Right atrium auricular region (tissue), 2 donors: Measurements from ENCODE around the gene C1orf198. TPM values are rescaled to one million over a fixed set of nuclear protein-coding genes. Genes with fewer than 3 reads are reported as not detected.

Source experiments
- DNase-seq: peaks from one replicate; pipeline ENCODE4 v3.0.0-alpha.2; 2019; ENCODE audit warnings: low spot score
- H3K27ac ChIP-seq, 2 donors: fragments of 200-600 bp; sonication (generic); 1 replicate in 1 of 2; 2 replicates in 1 of 2; pipeline ENCODE4 v1.5.1; 2016 to 2019
- H3K27me3 ChIP-seq, 2 donors: fragments of 200-600 bp; sonication (generic); one replicate each; pipeline versions ENCODE4 v1.5.1 to v1.6.0; 2017 to 2019
- H3K36me3 ChIP-seq: fragments of 200-600 bp; sonication (generic); one replicate; pipeline ENCODE4 v1.5.1; 2016
- H3K4me1 ChIP-seq, 2 donors: fragments of 200-600 bp; sonication (generic); one replicate each; pipeline versions ENCODE4 v1.5.1 to v1.6.0; 2017 to 2019
- H3K4me3 ChIP-seq, 2 donors: fragments of 200-600 bp; sonication (generic); 1 replicate in 1 of 2; 2 replicates in 1 of 2; pipeline ENCODE4 v1.5.1; 2017 to 2019; ENCODE audit warnings: mild to moderate bottlenecking in 1 of 2, moderate library complexity in 1 of 2
- H3K9me3 ChIP-seq, 2 donors: fragments of 200-600 bp; sonication (generic); one replicate each; pipeline ENCODE4 v1.5.1; 2019
- CTCF ChIP-seq, 2 donors: fragments of 200-600 bp; sonication (generic); IDR thresholded peaks; one replicate each; pipeline ENCODE4 v1.5.1; 2019; ENCODE audit warnings: antibody characterized with exemption in 2 of 2
- total RNA-seq, 2 donors: library from RNA; depleted of rRNA; stranded (reverse); fragments of >200 nt; gene quantifications; one replicate each; pipeline ENCODE4 v1.1.0, GENCODE V29; 2016

C1orf198 gene
- total RNA-seq, 2 donors from 2014 or later = 86.1 to 115 TPM

GRCh38 chr1:230854423-230854822 is 13.9 kb downstream of the C1orf198 start:
- Histone ChIP-seq H3K9me3 (no peaks in the 10 kb centered on the region), H3K4me1 (peaks cover 0 to 78% of the 10 kb centered on the region in 2 donors), H3K36me3 (peaks cover 30% of the 10 kb centered on the region)

GRCh38 chr1:230853731-230854130 is 14.6 kb downstream of the C1orf198 start:
- Histone ChIP-seq H3K27me3 (no peaks in the 10 kb centered on the region), H3K4me3 (no peak overlapping the region), H3K27ac (peak overlapping the region in 1 of 2 donors; percentile 49), H3K9me3 (no peaks in the 10 kb centered on the region), H3K36me3 (peaks cover 30% of the 10 kb centered on the region), H3K4me1 (peaks cover 0 to 78% of the 10 kb centered on the region in 2 donors)
- TF ChIP-seq CTCF (IDR thresholded peaks at IDR 0.05) = no peak
- no peak for DNase-seq

More at GRCh38 chr1:230854423-230854822, 13.9 kb downstream of the C1orf198 start:
- H3K27ac ChIP-seq = peak overlapping the region in 1 of 2 donors; percentile 49
- DNase-seq = no peak
- TF ChIP-seq CTCF (IDR thresholded peaks at IDR 0.05) = no peak
- no peaks in the 10 kb centered on the region for H3K27me3 ChIP-seq
- H3K4me3 ChIP-seq = no peak overlapping the region

- Histone ChIP-seq H3K4me3 (no peak overlapping the region), H3K9me3 (no peaks in the 10 kb centered on the region), H3K36me3 (peaks cover 30% of the 10 kb centered on the region), H3K4me1 (peaks cover 0 to 77% of the 10 kb centered on the region in 2 donors), H3K27me3 (no peaks in the 10 kb centered on the region), H3K27ac (no peak overlapping the region)
- DNase-seq = no peak
- TF ChIP-seq CTCF (IDR thresholded peaks at IDR 0.05) = no peak
Observed at GRCh38 chr1:230852959-230853358, 15.4 kb downstream of the C1orf198 start.

- no peak for TF ChIP-seq CTCF (IDR thresholded peaks at IDR 0.05)
- no peak for DNase-seq
- Histone ChIP-seq H3K27ac (peak overlapping the region; percentile 85 to 95), H3K4me1 (peaks cover 0 to 70% of the 10 kb centered on the region in 2 donors), H3K9me3 (no peaks in the 10 kb centered on the region), H3K36me3 (peaks cover 30% of the 10 kb centered on the region), H3K4me3 (no peak overlapping the region), H3K27me3 (no peaks in the 10 kb centered on the region)
Observed at GRCh38 chr1:230851291-230851691, 17.0 kb downstream of the C1orf198 start.

DNA sequence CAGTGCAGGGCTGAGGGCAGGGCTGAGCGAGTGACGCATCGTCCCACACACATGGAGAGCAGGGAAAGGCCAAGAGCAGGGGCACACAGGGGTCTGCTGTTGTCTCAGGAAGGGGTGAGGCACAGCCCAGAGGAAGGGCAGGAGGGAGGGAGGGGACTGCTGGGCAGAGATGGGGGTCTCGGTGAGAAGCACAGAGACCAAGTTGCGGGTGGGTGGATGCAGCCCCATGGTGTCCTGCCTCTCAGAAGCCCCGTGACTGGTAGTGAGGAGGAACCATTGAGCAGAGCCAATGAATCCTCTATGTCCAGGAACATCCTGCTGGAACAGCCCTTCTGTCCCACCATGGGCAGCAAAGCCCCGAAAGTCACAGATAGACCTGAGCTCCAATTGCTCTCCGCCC is 17.8 kb downstream of the C1orf198 start:
- no peak for DNase-seq
- peak overlapping the region; percentile 85 to 95 for H3K27ac ChIP-seq
- H3K4me3 ChIP-seq = no peak overlapping the region
- no peaks in the 10 kb centered on the region for H3K9me3 ChIP-seq
- H3K4me1 ChIP-seq = peaks cover 0 to 62% of the 10 kb centered on the region in 2 donors
- H3K27me3 ChIP-seq = no peaks in the 10 kb centered on the region
- no peak for TF ChIP-seq CTCF (IDR thresholded peaks at IDR 0.05)
- H3K36me3 ChIP-seq = peaks cover 30% of the 10 kb centered on the region
